Kidney glomerular epithelial cell (primary cell): ENCODE results near the gene UNC13B.
"Not testable (repeated sequence)": the region's sequence is repeated elsewhere in the genome, so short reads cannot be mapped to it uniquely, and the experiment has no call there.

Experiments used
- DNase-seq: peaks from one replicate; lab custom pipeline; 2025; lab: John Stamatoyannopoulos, UW

Gene UNC13B

GRCh38 chr9:35380039-35380438 is 218.2 kb downstream of the UNC13B start:
- no peak for DNase-seq

DNA sequence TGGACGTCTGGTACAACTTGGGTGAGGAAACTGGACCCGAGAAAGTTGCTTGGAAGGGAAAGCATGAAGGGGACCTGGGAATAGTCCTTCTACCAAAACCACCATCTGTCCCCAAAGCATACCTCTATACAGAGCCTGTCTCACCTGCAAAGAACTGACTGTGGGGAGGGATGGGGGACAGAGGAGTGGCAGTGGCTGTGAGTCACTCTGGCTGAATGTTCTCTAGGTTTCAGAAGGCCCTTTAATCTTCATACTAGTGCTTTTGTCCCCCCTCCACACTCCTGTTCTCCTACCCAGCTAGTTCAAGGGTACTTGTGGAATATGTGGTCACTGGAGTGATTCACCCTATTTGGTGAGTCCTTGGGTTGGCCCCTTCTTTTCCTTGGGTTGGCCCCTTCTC is 218.8 kb downstream of the UNC13B start:
- no peak for DNase-seq

DNA sequence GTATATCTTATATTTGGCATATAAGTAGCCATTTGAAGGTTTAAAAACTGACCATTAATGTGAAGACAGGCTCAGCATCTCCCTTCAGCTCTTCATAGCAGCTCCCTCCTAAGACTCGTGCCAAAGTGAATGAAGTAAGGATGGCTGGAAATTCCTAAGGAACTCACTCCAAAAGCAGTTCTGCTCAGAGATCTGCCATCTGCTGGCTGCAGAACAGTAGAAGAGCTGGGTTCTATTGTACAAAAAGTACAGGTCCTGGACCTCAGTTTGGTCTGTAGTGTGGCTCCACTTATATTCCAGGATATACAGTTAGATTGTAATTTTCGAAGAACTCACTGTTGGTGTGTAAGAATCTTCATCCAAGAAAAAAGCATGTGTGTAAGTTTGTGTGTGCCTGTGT is 223.2 kb downstream of the UNC13B start:
- peak; percentile 52 for DNase-seq

DNA sequence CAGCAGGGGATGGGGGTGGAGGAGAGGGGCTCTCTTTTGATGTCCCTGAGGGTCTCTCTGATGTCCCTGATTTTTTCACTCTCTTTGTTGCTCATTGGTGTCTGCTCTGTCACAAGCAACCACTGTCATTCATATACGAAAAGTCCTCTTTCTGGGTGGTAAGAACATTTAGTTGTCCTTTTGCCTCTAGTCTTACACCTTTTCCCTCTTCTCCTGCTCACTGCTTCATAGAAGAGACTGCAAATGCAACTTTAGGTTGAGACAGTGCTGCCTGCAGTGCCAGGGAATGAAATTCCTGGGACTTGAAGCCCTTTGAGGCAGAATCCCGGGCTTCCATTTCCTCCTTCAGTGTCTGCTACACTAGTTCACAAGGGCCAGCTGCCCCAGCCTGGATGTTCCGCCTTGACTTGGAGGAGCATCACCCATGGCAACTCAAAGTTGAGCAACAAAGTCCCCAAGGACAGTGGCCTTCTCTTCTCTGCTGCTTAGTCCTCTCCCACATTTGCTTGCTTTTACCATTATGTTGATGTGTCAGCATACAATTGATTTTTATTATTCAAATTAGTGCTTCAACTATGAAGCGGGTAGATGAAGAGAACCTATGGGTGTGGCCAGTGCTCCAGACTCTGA is 233.4 kb downstream of the UNC13B start:
- no peak for DNase-seq

GRCh38 chr9:35395706-35396101 is 233.9 kb downstream of the UNC13B start:
- DNase-seq = no peak

- DNase-seq = no peak
Observed at GRCh38 chr9:35396560-35397215, 234.9 kb downstream of the UNC13B start.

DNA sequence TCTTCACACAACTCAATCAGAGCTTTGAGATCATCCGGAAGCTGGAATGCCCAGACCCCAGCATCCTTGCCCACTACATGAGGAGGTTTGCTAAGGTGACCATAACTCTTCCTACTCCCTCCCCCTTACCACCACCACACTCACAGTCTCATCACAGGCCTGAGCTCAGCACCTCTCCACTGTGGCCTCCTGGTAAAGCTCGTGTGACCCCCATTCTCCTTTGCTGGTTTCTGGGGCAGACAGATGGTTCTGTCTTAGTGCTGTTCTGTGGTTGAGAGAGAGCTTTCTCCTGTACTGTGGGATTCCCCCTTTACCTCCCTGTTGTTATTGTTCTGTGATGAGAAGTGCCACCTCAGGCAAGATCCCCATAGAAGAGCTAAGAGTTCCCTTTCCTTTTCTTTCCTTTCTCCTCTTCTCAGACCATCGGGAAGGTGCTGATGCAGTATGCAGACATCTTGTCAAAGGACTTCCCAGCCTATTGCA is 235.4 kb downstream of the UNC13B start:
- DNase-seq = no peak

DNA sequence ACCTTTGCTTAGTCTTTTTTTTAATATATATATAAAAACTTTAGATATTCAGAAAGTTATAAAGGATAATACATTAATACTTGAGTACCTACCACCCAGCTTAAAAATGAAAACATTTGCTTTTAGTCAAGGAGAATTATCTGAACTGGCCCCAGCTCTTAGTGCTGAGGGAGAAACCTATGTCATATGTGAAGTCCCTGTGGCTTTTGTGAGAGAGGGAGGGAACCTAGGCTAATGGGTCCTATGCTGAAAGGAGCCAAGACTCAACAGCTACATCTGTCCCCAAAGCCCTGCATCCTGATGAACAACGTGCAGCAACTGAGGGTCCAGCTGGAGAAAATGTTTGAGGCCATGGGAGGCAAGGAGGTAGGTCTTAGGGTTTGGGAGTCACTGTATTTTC is 236.1 kb downstream of the UNC13B start:
- no peak for DNase-seq

DNA sequence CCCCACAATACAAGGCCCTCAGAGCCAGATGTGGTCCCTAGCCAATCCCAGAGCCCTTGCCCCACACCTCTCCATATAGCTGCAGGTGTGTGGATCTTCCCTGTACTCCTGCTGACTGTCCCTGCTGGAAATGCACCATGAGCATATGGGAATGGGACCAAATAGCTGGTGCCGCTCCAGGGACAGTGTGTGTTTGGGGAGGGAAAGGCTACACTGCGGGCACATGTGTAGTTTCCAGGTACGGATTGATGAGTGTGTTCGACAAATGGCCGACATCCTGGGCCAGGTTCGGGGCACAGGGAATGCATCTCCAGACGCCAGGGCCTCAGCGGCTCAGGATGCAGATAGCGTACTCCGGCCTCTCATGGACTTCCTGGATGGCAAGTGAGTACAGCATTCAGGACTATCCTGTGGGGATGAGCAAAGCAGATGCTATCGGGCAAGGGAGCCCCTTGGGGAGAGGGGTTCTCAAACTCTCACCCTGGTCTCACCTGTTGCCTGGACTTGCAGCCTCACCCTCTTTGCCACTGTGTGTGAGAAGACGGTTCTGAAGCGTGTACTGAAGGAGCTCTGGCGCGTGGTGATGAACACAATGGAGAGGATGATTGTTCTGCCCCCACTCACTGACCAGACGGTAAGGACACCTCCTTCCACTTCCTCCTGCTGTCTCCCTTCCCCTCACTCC is 237.0 kb downstream of the UNC13B start:
- no peak for DNase-seq

GRCh38 chr9:35404865-35405264 is 243.1 kb downstream of the UNC13B start:
- DNase-seq = no peak

DNA sequence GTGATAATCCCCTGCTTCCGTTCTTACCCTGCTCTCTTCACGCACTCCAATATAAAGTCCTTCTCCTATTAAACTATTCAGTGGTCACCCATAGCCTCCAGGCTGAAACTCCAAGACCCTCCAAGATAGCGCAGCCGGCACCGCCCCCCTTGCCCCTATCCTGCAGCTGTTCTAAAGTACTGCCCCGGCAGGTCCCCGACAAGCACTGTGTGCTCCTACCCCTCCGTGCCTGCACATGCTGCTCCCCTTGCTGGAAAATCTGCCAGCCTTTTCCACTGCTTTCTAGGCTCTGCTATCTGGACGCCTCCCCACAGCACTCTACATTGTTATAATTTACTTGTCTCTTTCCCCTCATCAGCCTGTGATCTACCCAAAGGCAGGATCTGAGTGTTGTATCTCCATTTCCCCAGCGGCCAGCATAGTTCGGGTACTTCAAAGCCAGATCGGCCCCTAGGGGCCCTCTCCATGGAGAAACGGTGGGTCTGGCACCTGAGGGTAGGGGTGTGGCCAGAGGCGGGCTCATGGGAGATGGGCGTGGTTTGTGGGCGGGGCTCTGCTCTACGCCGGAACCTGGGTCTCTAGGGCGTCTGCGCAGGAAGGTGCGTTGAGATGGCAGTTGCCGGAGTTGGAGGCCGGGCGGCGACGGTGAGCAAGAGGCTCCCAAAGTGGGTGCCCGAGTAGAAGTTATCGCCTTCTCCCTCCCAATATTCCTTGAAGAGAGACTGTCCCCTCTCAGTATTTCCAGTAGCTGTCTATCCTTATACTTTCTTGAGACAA is 244.6 kb downstream of the UNC13B start:
- DNase-seq = no peak

DNA sequence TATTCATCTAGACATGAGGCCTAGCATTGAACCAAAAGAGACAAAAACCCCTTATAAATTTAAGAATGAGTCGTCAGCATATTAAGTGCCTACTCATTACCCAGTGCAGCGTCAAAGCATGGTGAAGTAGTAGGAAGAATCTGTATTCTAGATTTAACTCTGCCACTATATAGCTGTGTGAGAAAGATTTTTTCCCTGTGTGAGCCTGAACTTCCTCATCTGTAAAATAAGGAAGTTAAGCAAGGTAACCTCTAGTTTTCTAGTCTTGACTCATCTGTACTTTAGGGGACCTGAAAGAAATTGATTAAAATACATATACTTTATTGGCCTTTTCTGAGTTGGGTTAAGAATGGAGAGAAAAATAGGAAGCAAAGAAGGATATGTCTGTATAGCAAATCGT is 246.0 kb downstream of the UNC13B start:
- DNase-seq = no peak

DNA sequence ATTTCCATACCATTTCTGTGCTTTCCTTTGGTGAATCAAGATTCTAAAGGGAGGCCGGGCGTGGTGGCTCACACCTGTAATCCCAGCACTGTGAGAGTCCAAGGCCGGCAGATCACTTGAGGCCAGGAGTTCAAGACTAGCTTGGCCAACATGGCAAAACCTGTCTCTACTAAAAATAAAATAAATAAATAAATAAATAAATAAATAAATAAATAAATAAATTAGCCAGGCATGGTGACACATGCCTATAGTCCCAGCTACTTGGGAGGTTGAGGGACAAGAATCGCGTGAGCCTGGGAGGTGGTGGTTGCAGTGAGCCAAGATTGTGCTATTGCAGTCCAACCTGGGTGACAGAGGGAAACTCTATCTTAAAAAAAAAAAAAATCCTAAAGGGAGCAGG is 247.6 kb downstream of the UNC13B start:
- DNase-seq = not testable (repeated sequence)

GRCh38 chr9:35414889-35415288 is 253.1 kb downstream of the UNC13B start:
- no peak for DNase-seq

- no peak for DNase-seq
Observed at GRCh38 chr9:35415402-35416097, 253.7 kb downstream of the UNC13B start.

DNA sequence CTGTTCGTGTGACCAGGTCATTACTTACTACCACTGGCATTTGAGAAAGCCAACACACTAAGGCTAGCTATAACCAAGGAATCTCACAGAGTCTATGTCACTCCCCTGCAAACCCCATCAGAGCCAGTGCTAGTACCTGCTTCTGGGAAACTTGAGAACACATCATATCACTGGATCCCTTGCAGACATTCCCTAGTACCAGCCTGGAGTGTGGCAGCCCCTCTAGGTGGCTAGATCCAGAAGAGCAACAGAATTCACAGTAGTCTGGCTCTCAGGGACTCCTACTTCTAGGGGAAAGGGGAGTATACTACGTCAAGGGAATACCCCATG is 254.3 kb downstream of the UNC13B start:
- no peak for DNase-seq

GRCh38 chr9:35422346-35422745 is 260.5 kb downstream of the UNC13B start:
- no peak for DNase-seq

- no peak for DNase-seq
Observed at GRCh38 chr9:35422753-35423152, 260.9 kb downstream of the UNC13B start.

- peak; percentile 84 for DNase-seq
Observed at GRCh38 chr9:35423499-35423898, 261.7 kb downstream of the UNC13B start.

DNA sequence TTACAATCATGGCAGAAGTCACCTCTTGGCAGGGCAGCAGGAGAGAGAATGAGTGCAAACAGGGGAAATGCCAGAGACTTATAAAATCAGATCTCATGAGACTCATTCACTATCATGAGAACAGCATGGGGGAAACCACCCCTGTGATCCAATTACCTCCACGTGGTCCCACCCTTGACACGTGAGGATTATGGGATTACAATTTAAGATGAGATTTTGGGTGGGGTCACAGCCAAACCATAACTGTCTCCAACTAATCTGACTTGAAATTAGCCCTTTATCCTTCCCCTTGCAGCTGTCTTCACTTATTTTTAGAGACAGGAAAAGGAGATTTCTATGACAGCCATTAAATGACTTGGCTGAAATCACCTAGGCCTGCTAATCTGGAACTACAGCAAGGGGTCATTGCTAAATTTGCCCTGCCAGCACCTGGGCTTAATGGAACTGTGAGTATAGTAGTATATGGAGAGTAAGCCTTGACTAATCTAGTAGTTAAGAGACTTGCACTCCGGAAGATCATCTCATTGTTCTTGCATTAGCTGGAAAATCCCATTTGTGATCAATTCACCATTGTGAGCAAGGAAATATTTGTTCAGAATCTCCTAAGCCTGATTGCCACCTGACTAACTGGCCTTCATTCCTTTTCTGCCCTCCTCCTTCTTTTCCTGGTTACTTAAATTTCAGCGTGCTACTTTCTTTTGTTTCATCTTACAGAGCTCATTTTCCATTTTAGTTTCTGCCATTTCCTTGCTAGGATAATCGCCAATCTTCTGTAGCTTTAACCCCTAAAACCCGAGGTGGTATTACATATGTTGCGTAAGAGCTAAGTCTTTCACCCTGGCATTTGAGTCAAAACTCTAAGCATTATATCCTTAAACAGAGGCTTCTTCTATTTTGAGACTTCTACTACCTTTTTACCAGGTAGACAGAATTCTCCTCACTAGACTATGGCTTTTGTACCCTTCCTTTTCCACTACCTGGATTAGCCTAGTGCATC is 262.8 kb downstream of the UNC13B start:
- DNase-seq = no peak

DNA sequence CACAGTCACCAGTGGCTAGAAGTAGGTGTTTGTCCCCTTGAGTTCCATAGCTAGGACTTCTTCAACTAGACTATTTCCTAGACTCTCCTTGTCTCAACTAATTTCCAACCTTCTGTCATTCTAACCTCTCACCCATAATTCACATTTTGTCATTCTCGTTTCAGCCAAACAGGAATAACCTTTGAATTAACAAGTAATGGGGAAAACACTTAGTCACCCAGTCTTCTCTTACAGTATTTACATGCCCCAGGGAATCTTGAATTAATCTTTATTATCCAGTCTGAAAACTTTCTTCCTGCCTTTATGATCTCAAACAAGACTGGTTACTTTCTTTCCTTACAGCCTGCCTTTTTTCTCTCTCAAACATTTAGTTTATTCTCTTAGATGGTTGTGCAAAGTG is 264.8 kb downstream of the UNC13B start:
- no peak for DNase-seq
